IMR-90 (cell line): ENCODE results near the gene ELAVL4. TPM values are rescaled to one million over a fixed set of nuclear protein-coding genes. Genes with fewer than 3 reads are reported as not detected.

ENCODE experiments used
- ATAC-seq: fragments of 200-7000 bp; cut with Tn5 transposase; 2 replicates; pipeline ENCODE4 v1.9.1; 2020; ENCODE audit warnings: low read depth, mild to moderate bottlenecking, moderate library complexity
- BruUV-seq: library from RNA; stranded (reverse); fragments of 400-500 nt; replicated peaks from 2 replicates; lab custom pipeline; 2021; lab: Mats Ljungman, UMichigan
- CTCF ChIA-PET: fragments of 300-600 bp; formaldehyde crosslinking; extraction: SDS; loops from one replicate; lab custom pipeline; 2021; ENCODE audit warnings: antibody characterized with exemption; lab: Yijun Ruan, JAX
- POLR2A ChIA-PET: fragments of 300-600 bp; sonication (Branson Sonifier 250); formaldehyde crosslinking; loops from one replicate; lab custom pipeline; 2022; ENCODE audit warnings: antibody characterized with exemption; ENCODE audit not compliant: unreplicated experiment; lab: Charles Lee
- DNase-seq: peaks from one replicate; pipeline ENCODE4 v3.0.0; 2013
- H2AFZ ChIP-seq: replicated peaks from 2 replicates; pipeline ENCODE3; 2013; ENCODE audit warnings: low read length, mild to moderate bottlenecking; ENCODE audit not compliant: poor library complexity
- H2AK5ac ChIP-seq: 2 replicates; pipeline ENCODE4 v1.6.1; 2013; ENCODE audit warnings: low read depth, low read length, inconsistent platforms
- H2AK9ac ChIP-seq: replicated peaks from 2 replicates; pipeline ENCODE3; 2013; ENCODE audit warnings: mild to moderate bottlenecking, low read depth, low read length, moderate library complexity; ENCODE audit not compliant: poor library complexity
- H2BK120ac ChIP-seq: 2 replicates; pipeline ENCODE4 v1.6.1; 2013; ENCODE audit warnings: low read depth, low read length, inconsistent platforms
- H2BK15ac ChIP-seq: 3 replicates; pipeline ENCODE4 v1.6.1; 2013; ENCODE audit warnings: low read depth, low read length, inconsistent platforms
- H2BK20ac ChIP-seq: 2 replicates; pipeline ENCODE4 v1.6.1; 2013; ENCODE audit warnings: low read depth, mild to moderate bottlenecking, inconsistent platforms, low read length, moderate library complexity
- H2BK5ac ChIP-seq: 2 replicates; pipeline ENCODE4 v1.6.1; 2013; ENCODE audit warnings: mild to moderate bottlenecking, low read depth, low read length, inconsistent platforms; ENCODE audit not compliant: poor library complexity, severe bottlenecking
- H3K14ac ChIP-seq: replicated peaks from 2 replicates; pipeline ENCODE4 v1.6.1; 2013; ENCODE audit warnings: low read depth, low read length, inconsistent platforms
- H3K18ac ChIP-seq: 2 replicates; pipeline ENCODE4 v1.6.1; 2013; ENCODE audit warnings: low read depth, low read length, control low read depth
- H3K23ac ChIP-seq: 2 replicates; pipeline ENCODE4 v1.6.1; 2013; ENCODE audit warnings: low read depth, low read length, inconsistent platforms
- H3K27ac ChIP-seq: 2 replicates; pipeline ENCODE4 v1.5.1; 2013; ENCODE audit warnings: mild to moderate bottlenecking, control low read depth, low read length; ENCODE audit not compliant: insufficient read depth
- H3K27me3 ChIP-seq: 2 replicates; pipeline ENCODE4 v1.6.1; 2013; ENCODE audit warnings: low read length; ENCODE audit not compliant: control insufficient read depth, insufficient read depth
- H3K36me3 ChIP-seq: 2 replicates; pipeline ENCODE4 v1.6.1; 2013; ENCODE audit warnings: low read length, mixed read lengths; ENCODE audit not compliant: control insufficient read depth, insufficient read depth
- H3K4ac ChIP-seq: 2 replicates; pipeline ENCODE4 v1.6.1; 2013; ENCODE audit warnings: low read depth, low read length, inconsistent platforms
- H3K4me1 ChIP-seq: 2 replicates; pipeline ENCODE4 v1.6.1; 2013; ENCODE audit warnings: low read length, mixed read lengths; ENCODE audit not compliant: control insufficient read depth, insufficient read depth
- H3K4me2 ChIP-seq: 2 replicates; pipeline ENCODE4 v1.6.1; 2013; ENCODE audit warnings: low read depth, mild to moderate bottlenecking, control low read depth, low read length, moderate library complexity
- H3K4me3 ChIP-seq: 2 replicates; pipeline ENCODE4 v1.5.1; 2013; ENCODE audit warnings: low read depth, mild to moderate bottlenecking, control low read depth, low read length, moderate library complexity; ENCODE audit not compliant: insufficient read depth
- H3K56ac ChIP-seq: 2 replicates; pipeline ENCODE4 v1.6.1; 2013; ENCODE audit warnings: low read length, inconsistent platforms; ENCODE audit not compliant: insufficient read depth; ENCODE audit errors: extremely low read depth
- H3K79me1 ChIP-seq, 2 experiments: 2 replicates each; pipeline ENCODE4 v1.6.1; 2013; ENCODE audit warnings: low read length in 2 of 2, inconsistent platforms in 1 of 2, low read depth in 1 of 2
- H3K9ac ChIP-seq: 2 replicates; pipeline ENCODE4 v1.6.1; 2013; ENCODE audit warnings: low read depth, low read length, control low read depth
- H3K9me1 ChIP-seq: 2 replicates; pipeline ENCODE4 v1.6.1; 2013; ENCODE audit warnings: low read length, inconsistent platforms; ENCODE audit not compliant: insufficient read depth
- H3K9me3 ChIP-seq: 2 replicates; pipeline ENCODE4 v1.6.1; 2013; ENCODE audit warnings: low read length; ENCODE audit not compliant: control insufficient read depth, insufficient read depth
- H4K20me1 ChIP-seq: 2 replicates; pipeline ENCODE4 v1.6.1; 2013; ENCODE audit warnings: low read length, inconsistent platforms; ENCODE audit not compliant: insufficient read depth
- H4K5ac ChIP-seq: 2 replicates; pipeline ENCODE4 v1.6.1; 2013; ENCODE audit warnings: mild to moderate bottlenecking, low read depth, low read length, control low read depth
- H4K8ac ChIP-seq, 2 experiments: 2 replicates each; pipeline ENCODE4 v1.6.1; 2013; ENCODE audit warnings: low read depth in 2 of 2, low read length in 2 of 2, control low read depth in 1 of 2, inconsistent platforms in 1 of 2
- H4K91ac ChIP-seq: 2 replicates; pipeline ENCODE4 v1.6.1; 2013; ENCODE audit warnings: low read depth, low read length, inconsistent platforms; ENCODE audit not compliant: insufficient read depth
- FOS ChIP-seq: fragments of 150-350 bp; IDR thresholded peaks from 2 replicates; pipeline ENCODE4 v1.6.1; 2016; ENCODE audit warnings: low read depth, low read length
- MAZ ChIP-seq: IDR thresholded peaks from 2 replicates; pipeline ENCODE4 v1.6.1; 2012; ENCODE audit warnings: low read depth, mild to moderate bottlenecking, low read length, improper control_type of control experiment, moderate library complexity, borderline replicate concordance
- RAD21 ChIP-seq: IDR thresholded peaks from 2 replicates; pipeline ENCODE4 v1.6.1; 2012; ENCODE audit warnings: low read length, improper control_type of control experiment
- WGBS, 2 experiments: methylation state at CpG; one replicate each; pipeline versions ENCODE4 v1.1.5 to v1.1.7; 2013; ENCODE audit warnings: missing lambda C conversion rate in 2 of 2; ENCODE audit not compliant: insufficient read length in 1 of 2; ENCODE audit errors: extremely low coverage in 2 of 2; 5-methylcytosine and 5-hydroxymethylcytosine counted together
- dilution Hi-C: fragments of 300-500 bp; cut with HindIII; formaldehyde crosslinking; loops from one replicate; pipeline ENCODE4 v1.14.3; 2018; ENCODE audit warnings: low sequenced_read_pairs; ENCODE audit not compliant: unreplicated experiment
- in situ Hi-C: fragments of 300-500 bp; cut with MboI; formaldehyde crosslinking; loops from 3 replicates; pipeline ENCODE4 v1.14.3; 2019; ENCODE audit warnings: low sequenced_read_pairs, inconsistent platforms, mixed read lengths
- intact Hi-C: fragments of 100-400 bp; cut with micrococcal nuclease; formaldehyde crosslinking; loops from 2 replicates; pipeline ENCODE4 v1.10.0; 2022
- polyA plus RNA-seq, 3 experiments: library from polyadenylated mRNA; depleted of rRNA; stranded (reverse); fragments of >200 nt; gene quantifications; 2 replicates each; pipeline ENCODE4 v1.2.3, GENCODE V29; 2012; ENCODE audit warnings: low replicate concordance in 1 of 3
- total RNA-seq: library from RNA; depleted of rRNA; stranded (reverse); fragments of >200 nt; gene quantifications from 2 replicates; pipeline ENCODE4 v1.2.3, GENCODE V29; 2012

ELAVL4 gene
- total and polyA plus RNA-seq, 2 of the 4 experiments (the other 2 are of a cell fraction), result not detected

DNA sequence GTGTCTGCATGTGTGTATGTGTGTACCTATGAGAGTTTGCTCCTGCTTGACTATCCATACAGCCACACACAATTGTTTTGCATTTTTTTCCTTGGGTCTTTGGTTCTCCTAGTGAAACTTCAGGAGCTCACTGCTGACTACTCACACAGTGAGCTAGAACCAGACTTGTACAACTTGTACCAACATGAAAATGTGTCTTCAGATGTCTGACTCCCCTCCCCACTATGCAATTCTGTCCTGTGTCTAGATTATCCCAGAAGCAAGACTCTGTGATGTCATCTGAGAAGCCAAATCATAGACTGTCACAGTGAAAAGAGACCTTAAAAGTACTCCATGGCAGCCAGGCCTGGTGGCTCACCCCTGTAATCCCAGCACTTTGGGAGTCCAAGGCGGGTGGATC is 49.7 kb downstream of the ELAVL4 start:
- Histone ChIP-seq H4K91ac (no peak overlapping the region), H4K5ac (no peak overlapping the region), H3K36me3 (no peaks in the 10 kb centered on the region), H4K8ac (no peak overlapping the region), H4K20me1 (no peaks in the 10 kb centered on the region), H2BK15ac (no peak overlapping the region), H3K9me3 (no peaks in the 10 kb centered on the region), H2BK20ac (no peak overlapping the region), H3K4me3 (no peak overlapping the region), H2BK120ac (no peak overlapping the region), H2AK9ac (no peak overlapping the region), H2AFZ (no peak overlapping the region), H3K9ac (no peak overlapping the region), H3K4me1 (no peaks in the 10 kb centered on the region), H3K4ac (no peak overlapping the region), H3K27me3 (no peaks in the 10 kb centered on the region), H3K27ac (no peak overlapping the region), H3K79me1 (no peaks in the 10 kb centered on the region), H3K9me1 (no peaks in the 10 kb centered on the region), H3K23ac (no peak overlapping the region), H2BK5ac (no peak overlapping the region), H3K56ac (no peak overlapping the region), H3K18ac (no peak overlapping the region), H2AK5ac (no peak overlapping the region), H3K14ac (no peak overlapping the region), H3K4me2 (no peak overlapping the region)
- POLR2A ChIA-PET, result no interaction called here
- intact Hi-C loops (no loop called here), in situ Hi-C loops (no loop called here), dilution Hi-C loops (no loop called here)
- CTCF ChIA-PET, result no interaction called here
- TF ChIP-seq FOS (no peak), MAZ (no peak), RAD21 (no peak)
- no peak for ATAC-seq
- no CpG with 5 or more reads among the region's 1 CpG for WGBS, 2 experiments
- no TSS peak for BruUV-seq
- DNase-seq, result no peak
